HS-5 (cell line): ENCODE measurements around the gene CFAP299.
"Not testable (repeated sequence)": the region's sequence is repeated elsewhere in the genome, so short reads cannot be mapped to it uniquely, and the experiment has no call there.

Source experiments
- DNase-seq: peaks from one replicate; pipeline ENCODE4 v3.0.0-alpha.2; 2012; ENCODE audit warnings: low read depth

Gene CFAP299

DNA sequence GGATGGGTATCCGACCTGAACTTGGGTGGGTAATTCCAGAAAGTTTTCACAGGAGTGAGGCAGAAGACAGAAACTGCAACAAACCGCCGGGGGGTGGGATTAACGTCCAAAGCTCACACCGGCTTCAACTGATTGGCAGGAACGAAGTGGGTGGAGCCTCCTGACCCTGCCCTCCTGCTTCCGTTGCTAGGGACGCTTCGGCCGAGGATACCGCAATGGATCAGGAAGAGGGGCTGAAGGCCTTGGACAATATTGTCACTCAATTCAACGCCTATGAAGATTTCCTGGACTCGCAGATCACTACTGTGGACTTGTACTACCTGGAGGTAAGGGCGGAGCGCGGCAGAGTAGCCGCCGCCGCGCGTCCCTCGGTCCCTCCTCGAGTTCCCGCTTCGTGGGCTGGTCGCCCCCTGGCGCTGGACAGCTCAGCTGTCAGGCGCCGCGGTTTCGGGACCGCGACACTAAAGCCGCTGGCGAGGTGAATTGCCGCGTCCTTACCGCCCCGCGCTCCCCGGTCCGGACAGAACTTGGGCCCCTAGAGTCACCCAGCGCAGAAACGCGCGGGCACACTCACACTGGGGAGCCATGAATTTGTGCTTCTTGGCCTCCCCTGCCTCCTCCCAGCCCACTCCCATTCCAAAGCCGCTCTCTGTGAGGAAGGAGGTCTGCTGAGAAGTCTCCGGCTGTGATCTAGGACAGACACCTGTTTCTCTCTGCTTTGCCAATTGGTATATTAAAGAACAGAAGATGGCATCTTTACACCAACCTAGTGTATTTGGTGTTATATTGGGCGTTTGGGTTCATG lies at the start of gene CFAP299:
Gene CFAP299 (plus strand): TSS at position 177 of the 805 bp plus-strand sequence.
- DNase-seq = peak; percentile 84

DNA sequence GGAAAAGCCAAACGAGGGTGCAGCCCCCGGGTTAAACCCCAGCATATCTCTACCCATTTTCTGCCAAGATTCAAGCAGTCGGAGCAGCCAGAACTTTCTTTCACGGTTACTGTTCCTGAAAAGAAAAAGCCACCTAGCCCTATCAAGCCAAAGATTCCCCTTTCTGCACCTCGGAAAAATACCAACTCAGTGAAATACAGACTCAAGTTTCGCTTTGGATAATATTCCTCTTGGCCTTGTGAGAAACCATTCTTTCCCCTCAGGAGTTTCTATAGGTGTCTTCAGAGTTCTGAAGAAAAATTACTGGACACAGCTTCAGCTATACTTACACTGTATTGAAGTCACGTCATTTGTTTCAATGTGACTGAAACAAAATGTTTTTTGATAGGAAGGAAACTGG lies 49.1 kb upstream of the CFAP299 start:
- DNase-seq = no peak

DNA sequence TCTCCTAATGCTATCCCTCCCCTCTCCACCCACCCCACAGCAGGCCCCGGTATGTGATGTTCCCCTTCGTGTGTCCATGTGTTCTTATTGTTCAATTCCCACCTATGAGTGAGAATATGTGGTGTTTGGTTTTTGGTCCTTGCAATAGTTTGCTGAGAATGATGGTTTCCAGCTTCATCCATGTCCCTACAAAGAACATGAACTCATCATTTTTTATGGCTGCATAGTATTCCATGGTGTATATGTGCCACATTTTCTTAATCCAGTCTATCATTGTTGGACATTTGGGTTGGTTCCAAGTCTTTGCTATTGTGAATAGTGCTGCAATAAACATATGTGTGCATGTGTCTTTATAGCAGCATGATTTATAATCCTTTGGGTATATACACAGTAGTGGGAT lies 44.9 kb upstream of the CFAP299 start:
- DNase-seq = not testable (repeated sequence)

DNA sequence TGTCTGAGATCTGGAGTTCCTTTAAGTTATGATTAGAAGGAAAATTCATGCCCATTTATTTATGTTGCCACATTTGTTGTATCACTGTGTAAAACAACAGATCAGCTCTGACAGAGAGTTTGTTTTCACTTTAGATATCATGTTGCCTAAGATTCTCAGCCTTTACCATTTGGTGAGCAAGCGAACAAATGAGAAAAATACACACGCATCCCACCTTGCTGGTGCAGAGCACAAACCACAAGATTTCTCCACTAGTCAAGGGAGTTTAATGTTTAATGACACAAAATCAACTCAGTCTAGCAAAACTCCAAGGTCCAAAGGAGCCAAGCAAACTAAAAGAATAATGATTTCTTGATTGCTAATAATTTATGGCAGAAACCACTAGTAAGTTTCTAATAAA lies 41.3 kb upstream of the CFAP299 start:
- DNase-seq = no peak

DNA sequence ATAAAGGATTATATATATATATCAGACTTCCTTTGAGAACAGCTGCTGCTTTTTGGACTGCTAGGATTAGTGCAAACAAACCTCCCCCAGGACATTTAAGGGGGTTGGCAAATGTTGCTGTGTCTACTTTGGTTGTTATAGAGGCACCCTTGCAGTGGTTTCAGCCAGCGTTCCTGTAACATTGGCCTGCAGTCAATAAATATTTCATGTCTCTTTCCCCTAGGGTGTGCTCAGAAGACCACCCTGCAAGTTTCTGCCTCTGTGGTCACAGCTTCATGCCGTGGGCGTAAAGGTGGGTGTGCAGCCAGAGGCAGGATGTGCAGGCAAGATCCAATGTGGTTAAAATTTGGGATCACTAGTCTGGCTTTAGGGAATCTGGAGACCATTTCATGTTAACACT lies 40.2 kb upstream of the CFAP299 start:
- DNase-seq = no peak

DNA sequence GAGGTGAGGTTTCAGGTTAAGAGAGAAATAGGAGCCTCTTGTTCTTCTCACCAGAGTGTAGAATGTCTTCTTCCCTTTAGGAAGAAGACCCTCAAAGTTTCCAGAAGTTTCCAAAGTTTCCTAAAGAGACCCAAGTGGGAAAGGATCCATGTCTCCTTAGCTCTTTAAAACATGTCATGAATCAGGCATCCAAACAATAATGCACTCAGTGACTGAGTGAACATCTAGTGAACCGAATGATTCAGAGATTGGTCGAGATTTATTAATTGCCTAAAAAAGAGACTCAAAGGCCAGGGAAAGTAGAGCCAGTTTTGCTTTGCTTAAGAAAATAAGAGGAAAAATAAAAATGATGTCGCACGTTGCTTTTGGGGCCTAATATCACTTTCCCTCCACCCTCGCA lies 39.7 kb upstream of the CFAP299 start:
- no peak for DNase-seq

DNA sequence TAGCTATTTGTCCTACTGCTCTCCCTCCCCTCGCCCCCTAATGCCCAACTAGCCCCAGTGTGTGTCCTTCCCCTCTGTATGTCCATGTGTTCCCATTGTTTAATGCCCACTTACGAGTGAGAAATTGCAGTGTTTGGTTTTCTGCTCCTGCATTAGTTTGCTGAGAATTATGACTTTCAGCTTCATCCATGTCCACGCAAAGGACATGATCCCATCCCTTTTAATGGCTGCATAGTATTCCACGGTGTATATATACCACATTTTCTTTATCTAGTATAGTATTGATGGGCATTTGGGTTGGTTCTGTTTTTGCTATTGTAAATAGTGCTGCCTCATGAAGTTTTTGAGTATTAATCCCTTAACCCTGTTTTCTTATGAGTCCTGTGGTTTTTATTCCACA lies 33.6 kb upstream of the CFAP299 start:
- no peak for DNase-seq

DNA sequence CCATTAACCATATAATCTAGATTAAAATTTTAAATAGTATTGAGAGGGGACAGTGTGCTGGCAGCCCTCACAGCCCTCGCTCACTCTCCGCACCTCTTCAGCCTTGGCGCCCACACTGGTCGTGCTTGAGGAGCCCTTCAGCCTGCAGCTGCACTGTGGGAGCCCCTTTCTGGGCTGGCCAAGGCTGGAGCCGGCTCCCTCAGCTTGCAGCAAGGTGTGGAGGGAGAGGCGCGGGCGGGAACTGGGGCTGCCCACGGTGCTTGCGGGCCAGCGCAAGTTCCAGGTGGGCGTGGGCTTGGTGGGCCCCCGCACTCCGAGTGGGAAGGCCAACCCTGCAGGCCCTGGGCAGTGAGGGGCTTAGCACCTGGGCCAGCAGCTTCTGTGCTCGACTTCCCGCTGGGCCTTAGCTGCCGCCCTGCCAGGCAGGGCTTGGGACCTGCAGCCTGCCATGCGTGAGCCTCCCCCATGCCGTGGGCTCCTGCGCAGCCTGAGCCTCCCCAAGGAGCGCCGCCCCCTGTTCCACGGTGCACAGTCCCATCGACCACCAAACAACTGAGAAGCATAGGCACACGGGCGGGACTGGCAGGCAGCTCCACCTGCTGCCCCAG lies 32.8 kb upstream of the CFAP299 start:
- DNase-seq = no peak

DNA sequence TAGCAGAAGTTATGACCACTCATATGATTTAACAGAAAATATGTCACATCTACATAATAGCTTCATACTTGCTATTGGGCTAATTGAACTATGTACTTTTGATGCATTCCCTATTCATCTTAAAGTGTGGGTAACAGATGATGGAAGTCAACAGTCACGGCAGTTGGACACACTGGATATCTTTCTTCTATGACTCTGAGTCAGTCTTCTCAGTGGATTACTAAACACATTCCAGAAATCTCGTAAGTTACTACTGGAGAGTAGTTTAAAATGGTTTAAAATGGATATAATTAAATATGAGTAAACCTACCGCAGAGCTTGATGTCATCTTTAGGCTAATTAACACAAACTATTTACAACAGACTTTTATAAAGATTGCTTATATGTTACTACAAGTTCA lies 30.1 kb upstream of the CFAP299 start:
- no peak for DNase-seq

DNA sequence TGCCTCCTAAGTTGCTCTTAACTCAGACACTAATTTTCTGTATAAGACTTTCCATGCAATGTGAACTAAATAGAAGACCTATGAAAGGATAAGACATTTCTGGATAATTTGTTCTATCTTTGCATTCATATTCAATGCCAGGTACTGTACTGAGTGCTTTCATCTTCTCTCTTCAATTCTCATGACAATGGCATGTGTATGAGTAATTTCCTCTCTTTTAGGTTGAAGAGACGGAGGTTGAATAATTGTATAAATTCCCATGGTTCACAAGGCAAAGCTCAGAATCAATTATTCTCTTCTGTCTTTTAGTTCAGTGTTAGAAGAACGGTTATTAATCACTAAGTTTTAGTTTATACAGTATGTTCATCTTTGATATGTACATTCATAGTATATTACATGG lies 29.3 kb upstream of the CFAP299 start:
- no peak for DNase-seq

DNA sequence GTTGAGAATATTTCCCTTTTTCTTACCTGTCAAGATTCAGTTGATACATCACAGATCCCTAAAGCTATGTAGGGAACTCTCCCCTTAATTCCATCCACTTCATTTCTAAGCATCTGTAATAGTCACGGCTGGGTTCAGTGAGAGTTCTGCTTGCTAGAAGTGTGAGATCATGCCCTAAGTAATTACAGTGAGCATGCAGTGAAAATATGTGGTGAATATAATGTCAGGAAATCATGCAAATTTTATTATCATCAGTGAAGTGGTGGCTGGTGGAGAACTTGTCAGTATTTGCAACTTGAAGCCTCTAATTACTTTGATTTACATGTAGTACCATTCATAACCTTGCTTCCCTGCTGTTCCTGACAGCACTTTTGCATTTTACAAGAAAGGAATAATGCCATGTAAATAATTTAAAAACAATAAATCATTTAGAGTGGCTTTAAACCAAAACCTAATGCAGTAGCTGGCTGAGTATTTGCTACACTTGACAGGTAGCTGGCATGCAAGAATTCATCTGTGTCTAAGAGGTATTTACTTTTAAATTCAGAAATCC lies 28.3 kb upstream of the CFAP299 start:
- no peak for DNase-seq

DNA sequence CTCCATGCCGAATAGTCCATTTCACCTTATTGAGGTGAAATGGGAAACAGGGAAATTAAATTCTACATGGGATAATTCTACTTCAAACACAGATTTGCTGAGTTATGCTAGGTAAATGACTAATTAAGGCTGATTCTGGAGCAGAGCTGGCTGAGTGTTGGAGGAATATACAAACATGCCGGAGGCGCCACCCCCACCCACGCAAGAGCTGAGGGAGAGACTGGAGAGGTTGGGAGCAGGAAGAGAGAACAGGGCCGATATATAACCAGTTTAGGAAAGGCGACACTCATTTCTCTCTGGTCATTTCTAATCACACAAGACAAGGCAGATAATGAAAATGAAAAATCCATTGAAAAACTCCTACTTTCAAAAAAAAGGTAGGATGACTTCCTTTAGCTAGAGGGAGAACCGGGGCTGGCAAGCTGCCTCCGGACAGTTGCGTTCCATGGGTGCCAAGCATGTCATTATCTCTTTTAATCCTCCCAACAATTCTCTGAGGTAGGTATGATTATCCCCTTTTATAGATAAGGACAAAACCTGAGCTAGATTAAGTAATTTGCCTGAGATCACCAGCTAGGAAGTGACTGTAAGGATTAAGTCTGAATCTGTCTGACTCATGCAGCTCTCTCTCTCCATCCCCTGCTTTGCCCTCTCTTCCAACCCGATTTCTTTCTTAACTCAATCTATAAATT lies 27.6 kb upstream of the CFAP299 start:
- DNase-seq = peak; percentile 67

DNA sequence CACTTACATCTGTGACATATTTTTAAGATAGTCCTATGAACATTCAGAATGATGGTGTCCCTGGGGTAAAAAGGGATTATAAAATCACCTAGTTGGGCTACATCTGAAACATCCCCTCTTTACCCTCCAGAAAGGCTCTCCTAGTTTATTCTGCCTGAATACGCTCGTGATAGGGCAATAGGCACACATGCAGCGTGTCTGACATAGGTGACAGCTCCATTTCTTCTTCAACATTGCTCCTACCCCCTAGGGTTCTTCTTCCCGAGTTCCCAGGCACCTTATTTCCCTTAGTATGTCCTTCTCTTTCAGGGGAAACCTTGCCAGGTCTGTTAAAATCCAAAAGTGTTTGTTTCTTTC lies 27.1 kb upstream of the CFAP299 start:
- no peak for DNase-seq

DNA sequence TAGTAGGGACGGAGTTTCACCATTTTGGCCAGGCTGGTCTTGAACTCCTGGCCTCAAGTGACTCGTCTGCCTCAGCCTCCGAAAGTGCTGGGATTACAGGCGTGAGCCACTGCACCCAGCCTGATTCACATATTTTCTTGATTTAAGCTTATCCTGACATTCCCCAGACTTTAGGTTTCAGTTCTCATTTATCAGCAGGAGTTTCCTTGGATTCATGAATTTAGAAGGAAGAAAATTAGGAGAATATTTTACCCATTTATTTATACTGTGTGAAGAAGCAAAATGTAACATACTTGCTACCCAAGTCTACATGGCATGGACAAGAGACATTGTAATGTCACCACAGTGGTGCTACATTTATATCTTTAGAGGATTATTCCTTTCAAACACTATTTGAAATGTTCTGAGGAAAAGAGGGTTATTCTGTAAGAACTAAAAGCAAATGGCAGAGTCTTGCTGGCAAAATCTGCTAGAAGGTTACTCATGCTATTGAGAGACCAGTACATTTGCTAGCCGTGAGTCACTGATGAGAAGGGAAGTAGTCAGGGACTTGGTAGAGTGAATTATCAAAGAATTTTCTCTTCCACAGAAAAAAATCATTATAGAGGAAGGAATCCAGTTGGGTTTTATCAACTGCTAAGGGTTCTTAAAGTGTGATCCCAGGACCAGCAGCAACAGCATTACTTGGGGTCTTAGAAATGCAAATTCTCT lies 26.1 kb upstream of the CFAP299 start:
- DNase-seq = peak; percentile 78

DNA sequence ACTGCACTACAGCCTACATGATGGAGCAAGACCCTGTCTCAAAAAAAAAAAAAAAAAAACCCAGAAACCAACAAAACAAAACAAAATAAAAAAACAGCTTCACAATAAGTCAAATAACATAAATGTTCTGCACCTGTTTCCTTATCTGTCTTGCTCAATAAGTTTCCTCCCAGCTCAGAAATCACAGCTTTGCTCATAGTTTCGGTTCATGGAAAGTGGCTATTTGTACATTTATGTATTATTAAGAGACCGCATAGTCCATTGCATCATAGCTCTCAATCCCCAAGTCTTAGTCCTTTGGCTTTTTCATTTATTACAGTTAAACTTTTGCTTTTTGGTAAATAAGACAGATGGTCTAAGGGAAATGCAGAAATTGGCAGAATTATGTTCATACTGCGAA lies 24.4 kb upstream of the CFAP299 start:
- no peak for DNase-seq

DNA sequence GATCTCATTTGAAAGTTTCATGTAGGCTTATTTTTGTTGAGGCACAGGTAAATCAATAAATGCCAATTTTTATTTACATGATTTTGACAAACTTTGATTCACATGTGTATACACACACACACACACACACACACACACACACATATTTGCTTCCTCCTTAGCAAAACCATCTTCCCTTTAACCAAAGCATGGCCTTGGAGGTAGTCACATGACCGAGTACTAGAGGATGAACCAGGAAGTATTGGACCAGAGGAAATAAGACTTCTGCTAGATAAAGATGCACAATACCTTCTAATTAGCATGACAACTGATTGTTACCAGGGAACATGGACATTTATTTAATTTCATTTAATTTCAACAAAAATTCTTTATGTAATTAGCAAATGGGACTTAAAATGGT lies 23.4 kb upstream of the CFAP299 start:
- DNase-seq = no peak

DNA sequence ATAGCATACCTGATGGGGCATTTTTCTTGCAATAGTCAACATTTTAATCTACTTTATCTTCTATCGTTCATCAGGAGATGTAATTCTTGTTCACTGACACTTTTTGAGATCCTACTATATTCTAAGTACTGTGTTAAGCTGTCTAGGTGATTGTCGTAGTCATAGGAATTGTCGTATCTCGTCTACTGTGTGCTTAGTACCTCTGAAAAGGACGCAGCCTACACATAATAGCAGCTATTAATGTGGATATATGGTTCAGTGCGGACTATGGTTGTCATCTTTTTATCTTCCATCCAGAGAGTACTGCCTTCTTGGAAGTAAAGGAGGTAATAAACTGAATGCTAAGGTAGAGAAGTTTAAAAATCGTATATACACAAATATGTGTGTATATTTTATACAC lies 21.9 kb upstream of the CFAP299 start:
- DNase-seq = no peak

DNA sequence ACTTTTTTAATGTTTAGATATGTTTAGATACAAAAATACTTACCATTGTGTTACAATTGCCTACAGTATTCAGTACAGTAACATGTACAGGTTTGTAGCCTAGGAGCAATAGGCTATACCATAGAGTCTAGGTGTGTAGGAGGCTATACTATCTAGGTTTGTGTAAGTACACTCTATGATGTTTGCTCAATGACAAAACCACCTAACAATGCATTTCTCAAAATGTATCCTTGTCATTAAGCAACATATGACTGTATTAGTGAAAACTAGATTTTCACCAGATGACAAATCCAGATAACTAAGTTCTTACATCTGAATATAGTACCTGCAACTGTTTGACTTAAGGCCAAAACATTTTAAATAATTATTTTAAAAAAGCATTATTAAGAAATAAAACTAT lies 19.7 kb upstream of the CFAP299 start:
- not testable (repeated sequence) for DNase-seq

DNA sequence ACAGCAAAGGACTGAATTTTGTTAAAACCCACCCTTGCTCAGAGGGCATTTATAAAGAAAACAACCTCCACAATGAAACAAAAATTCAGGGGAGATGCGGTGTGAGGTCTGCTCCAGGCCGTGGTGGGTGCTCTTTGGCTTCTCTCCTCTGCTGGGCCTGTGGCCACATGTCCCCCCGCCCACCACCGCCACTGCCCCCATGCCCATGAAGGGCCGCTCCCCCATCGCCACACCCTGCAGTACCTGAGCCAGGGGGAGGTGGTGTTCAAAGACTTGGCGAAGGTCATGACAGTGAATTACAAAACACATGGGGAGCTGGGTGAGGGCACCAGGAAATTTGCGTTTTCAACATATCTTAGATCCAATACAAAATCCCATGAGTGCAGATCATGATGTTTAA lies 14.2 kb upstream of the CFAP299 start:
- no peak for DNase-seq

DNA sequence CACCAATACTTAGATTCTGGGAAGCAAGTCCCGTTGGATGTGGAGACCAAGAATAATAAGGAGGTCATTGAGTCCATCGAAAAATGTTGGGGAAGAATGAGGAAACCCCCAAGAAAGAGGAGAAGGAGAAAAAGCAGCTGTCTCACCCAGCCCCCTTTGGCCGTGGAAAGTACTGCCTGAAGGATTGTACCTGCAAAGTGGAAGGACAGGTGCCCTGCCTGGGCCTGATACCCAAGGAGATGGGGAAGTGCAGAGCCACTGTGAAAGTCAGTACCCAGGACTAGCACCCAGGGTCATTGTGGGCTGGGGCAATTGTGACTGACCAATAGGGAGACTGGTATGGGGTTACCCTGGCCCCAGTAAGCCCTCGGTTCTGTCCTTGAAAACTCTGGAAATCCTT lies 13.8 kb upstream of the CFAP299 start:
- no peak for DNase-seq

DNA sequence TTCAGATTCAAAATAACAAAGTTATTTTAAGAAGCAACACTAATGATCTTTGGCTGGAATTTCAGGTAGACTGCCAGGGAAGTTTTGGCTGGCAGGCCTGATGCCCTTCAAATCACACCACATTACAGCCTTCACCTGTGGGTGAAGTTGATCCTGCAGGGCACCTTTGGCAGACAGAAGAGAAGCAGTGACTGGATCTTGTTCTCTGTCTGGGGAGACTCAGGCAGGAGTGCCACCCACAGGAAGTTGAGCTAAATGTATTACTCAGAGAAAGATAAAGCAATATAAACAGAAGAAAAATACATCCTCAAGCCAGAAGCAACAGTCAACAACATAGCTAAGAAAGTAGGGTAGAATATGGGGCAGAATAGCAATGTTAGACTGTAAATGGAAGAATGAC lies 12.8 kb upstream of the CFAP299 start:
- no peak for DNase-seq

DNA sequence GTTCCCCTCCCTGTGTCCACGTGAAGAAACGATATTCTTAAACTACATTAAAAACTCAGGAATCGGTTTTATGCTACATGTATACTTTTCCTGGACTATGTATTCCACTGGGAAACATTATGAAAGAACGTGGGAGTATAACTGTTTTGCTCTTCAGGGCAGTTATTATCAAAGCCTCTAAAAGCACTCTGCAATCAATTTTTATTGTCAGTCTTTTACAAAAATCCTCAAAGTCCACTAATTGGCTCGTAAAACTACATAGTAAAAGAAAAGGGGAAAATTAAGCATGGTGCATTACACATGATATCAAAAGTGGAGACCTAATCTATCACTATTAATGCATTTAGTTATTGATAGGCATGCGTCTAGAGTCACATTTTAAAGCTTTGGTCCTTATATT lies 11.4 kb upstream of the CFAP299 start:
- DNase-seq = no peak

DNA sequence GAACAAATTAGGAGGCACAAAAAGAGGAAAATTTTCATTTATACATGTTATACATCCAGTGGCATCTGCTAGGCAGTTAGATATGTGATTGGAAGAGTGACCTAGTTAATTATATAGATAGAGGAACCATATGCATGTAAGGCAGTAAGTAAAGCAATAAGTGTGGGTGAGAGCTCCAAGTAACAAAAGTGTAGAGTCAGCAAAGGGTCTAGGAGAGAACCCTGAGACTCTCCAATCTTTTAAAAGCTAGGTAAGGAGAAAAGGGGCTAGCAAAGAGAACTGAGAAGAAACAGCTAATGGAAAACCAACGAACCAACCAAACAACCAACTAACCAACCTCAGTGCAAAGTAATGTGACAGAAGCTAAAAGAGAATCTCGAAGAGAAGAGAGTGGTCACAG lies 3.8 kb upstream of the CFAP299 start:
- no peak for DNase-seq
